Measurements from ENCODE around the gene GRIN2A.

The GRIN2A gene

GRCh38 chr16:10121897-10122425 lies 60.3 kb downstream of the GRIN2A start:
- H3K27ac ChIP-seq, result no peak overlapping the region
- no peak overlapping the region for H2AFZ ChIP-seq (ENCODE audit: low read depth)
- no peak overlapping the region for H3K4me3 ChIP-seq (IDR thresholded peaks at IDR 0.05; ENCODE audit: insufficient read depth, low read depth, low read length)
- H3K36me3 ChIP-seq (ENCODE audit: insufficient read depth), result no peaks in the 10 kb centered on the region
- H3K4me1 ChIP-seq (ENCODE audit: low read depth, poor library complexity, severe bottlenecking), result no peaks in the 10 kb centered on the region
- TF ChIP-seq CTCF (conservative IDR thresholded peaks at IDR 0.05; ENCODE audit: low read depth, low read length), result no peak
- no peak overlapping the region for H3K4me2 ChIP-seq
- no peaks in the 10 kb centered on the region for H3K27me3 ChIP-seq (ENCODE audit: insufficient read depth, low read depth)
- H4K20me1 ChIP-seq (ENCODE audit: insufficient read depth), result no peaks in the 10 kb centered on the region
- H3K79me2 ChIP-seq (ENCODE audit: insufficient read depth, low read depth), result no peaks in the 10 kb centered on the region
- no peak overlapping the region for H3K9ac ChIP-seq

GRCh38 chr16:10121491-10121890 lies 60.7 kb downstream of the GRIN2A start:
- H3K36me3 ChIP-seq (ENCODE audit: insufficient read depth), result no peaks in the 10 kb centered on the region
- H3K27me3 ChIP-seq (ENCODE audit: insufficient read depth, low read depth), result no peaks in the 10 kb centered on the region
- no peak overlapping the region for H3K9ac ChIP-seq
- H4K20me1 ChIP-seq (ENCODE audit: insufficient read depth), result no peaks in the 10 kb centered on the region
- H3K4me2 ChIP-seq, result no peak overlapping the region
- TF ChIP-seq CTCF (conservative IDR thresholded peaks at IDR 0.05; ENCODE audit: low read depth, low read length), result no peak
- no peak overlapping the region for H2AFZ ChIP-seq (ENCODE audit: low read depth)
- H3K4me1 ChIP-seq (ENCODE audit: low read depth, poor library complexity, severe bottlenecking), result no peaks in the 10 kb centered on the region
- no peak overlapping the region for H3K27ac ChIP-seq
- H3K4me3 ChIP-seq (IDR thresholded peaks at IDR 0.05; ENCODE audit: insufficient read depth, low read depth, low read length), result no peak overlapping the region
- no peaks in the 10 kb centered on the region for H3K79me2 ChIP-seq (ENCODE audit: insufficient read depth, low read depth)

GRCh38 chr16:10120953-10121352 lies 61.3 kb downstream of the GRIN2A start:
- Histone ChIP-seq H2AFZ (ENCODE audit: low read depth) (no peak overlapping the region), H3K9ac (no peak overlapping the region), H3K27me3 (ENCODE audit: insufficient read depth, low read depth) (no peaks in the 10 kb centered on the region), H3K27ac (no peak overlapping the region), H3K36me3 (ENCODE audit: insufficient read depth) (no peaks in the 10 kb centered on the region), H3K4me2 (no peak overlapping the region), H3K4me1 (ENCODE audit: low read depth, poor library complexity, severe bottlenecking) (no peaks in the 10 kb centered on the region), H3K79me2 (ENCODE audit: insufficient read depth, low read depth) (no peaks in the 10 kb centered on the region), H4K20me1 (ENCODE audit: insufficient read depth) (no peaks in the 10 kb centered on the region), H3K4me3 (IDR thresholded peaks at IDR 0.05; ENCODE audit: insufficient read depth, low read depth, low read length) (no peak overlapping the region)
- TF ChIP-seq CTCF (conservative IDR thresholded peaks at IDR 0.05; ENCODE audit: low read depth, low read length), result no peak

- Histone ChIP-seq H3K79me2 (ENCODE audit: insufficient read depth, low read depth) (no peaks in the 10 kb centered on the region), H2AFZ (ENCODE audit: low read depth) (no peak overlapping the region), H3K27ac (no peak overlapping the region), H3K4me3 (IDR thresholded peaks at IDR 0.05; ENCODE audit: insufficient read depth, low read depth, low read length) (no peak overlapping the region), H3K4me2 (no peak overlapping the region), H3K9ac (no peak overlapping the region), H3K4me1 (ENCODE audit: low read depth, poor library complexity, severe bottlenecking) (no peaks in the 10 kb centered on the region), H3K27me3 (ENCODE audit: insufficient read depth, low read depth) (no peaks in the 10 kb centered on the region), H4K20me1 (ENCODE audit: insufficient read depth) (no peaks in the 10 kb centered on the region), H3K36me3 (ENCODE audit: insufficient read depth) (no peaks in the 10 kb centered on the region)
- no peak for TF ChIP-seq CTCF (conservative IDR thresholded peaks at IDR 0.05; ENCODE audit: low read depth, low read length)
Measured at GRCh38 chr16:10114409-10114808, 67.8 kb downstream of the GRIN2A start.

Data from KMS-11 (cell line).